Measurements from ENCODE around the gene SLC25A6.
"Not testable (repeated sequence)": the region's sequence is repeated elsewhere in the genome, so short reads cannot be mapped to it uniquely, and the experiment has no call there.

SLC25A6 gene

DNA sequence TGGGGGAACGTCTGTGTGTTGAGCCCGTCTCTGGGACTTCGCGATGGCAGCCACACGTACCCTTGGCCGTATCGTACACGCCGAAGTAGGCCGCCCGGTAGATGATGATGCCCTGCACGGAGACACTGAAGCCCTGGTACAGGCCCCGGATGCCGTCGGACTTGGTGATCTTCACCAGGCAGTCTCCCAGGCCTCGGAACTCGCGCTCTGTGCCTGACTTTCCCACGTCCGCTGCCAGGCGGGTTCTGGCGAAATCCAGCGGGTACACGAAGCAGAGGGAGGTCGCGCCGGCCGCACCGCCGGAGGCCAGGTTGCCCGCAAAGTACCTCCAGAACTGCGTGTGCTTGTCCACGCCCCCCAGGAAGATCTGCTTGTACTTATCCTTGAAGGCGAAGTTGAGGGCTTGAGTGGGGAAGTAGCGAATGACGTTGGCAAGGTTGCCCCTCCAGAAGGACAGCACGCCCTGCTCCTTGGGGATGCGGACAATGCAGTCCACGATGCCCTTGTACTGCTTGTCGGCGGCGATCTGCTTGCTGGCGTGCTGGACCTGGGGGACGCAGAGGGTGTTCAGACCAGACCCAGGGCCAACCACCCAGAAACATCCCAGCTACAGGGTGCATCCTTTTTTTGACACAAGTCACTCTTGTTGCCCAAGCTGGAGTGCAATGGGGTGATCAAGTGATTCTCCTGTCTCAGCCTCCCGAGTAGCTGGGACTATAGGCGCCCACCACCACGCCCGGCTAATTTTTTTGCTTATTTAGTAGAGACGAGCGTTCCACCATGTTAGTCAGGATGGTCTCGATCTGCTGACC lies 2.5 kb downstream of the SLC25A6 start:
- no peak for DNase-seq

DNA sequence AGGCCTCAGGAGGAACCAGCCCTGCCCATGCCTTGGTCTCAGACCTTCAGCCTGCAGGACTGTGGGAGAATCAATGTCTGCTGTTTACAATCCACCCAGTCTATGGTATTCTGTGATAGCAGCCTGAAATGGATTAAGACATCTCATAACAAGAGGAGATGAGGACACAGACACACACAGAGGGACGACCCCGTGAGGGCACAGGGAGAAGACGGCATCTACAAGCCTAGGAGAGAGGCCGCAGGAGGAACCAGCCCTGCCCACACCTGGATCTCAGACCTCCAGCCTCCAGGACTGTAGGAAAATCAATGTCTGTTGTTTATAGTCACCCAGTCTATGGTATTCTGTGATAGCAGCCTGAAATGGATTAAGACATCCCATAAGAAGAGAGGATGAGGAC lies 3.3 kb downstream of the SLC25A6 start:
- no peak for DNase-seq

DNA sequence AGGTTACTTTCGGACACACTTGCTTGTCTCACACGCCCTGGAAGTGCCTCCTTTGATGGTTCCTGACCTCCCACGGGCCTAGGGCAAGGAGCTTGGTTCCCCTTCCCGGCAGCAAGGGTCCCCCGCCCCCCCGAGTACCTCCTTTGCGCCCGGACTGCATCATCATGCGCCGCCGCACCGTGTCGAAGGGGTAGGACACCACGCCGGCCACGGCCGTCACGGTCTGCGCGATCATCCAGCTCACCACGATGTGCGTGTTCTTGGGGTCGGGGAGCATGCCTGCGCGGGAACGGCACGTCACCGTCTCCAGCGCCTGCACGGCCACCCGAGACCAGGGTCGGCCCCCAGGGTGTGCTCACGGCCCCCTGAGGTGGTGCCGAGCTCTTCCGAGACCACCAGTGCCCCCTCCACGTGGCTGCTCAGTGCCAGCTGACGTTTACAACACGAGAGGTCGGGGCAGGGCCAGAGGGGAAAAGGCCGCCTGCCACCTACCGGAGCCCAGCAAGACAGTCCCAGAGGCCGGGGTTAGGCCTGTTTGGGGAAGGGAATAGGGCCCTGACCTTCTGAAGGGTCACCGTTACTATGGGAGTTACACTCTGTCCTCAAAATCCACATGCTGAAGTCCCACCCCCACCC lies 4.7 kb downstream of the SLC25A6 start:
- DNase-seq: no peak

DNA sequence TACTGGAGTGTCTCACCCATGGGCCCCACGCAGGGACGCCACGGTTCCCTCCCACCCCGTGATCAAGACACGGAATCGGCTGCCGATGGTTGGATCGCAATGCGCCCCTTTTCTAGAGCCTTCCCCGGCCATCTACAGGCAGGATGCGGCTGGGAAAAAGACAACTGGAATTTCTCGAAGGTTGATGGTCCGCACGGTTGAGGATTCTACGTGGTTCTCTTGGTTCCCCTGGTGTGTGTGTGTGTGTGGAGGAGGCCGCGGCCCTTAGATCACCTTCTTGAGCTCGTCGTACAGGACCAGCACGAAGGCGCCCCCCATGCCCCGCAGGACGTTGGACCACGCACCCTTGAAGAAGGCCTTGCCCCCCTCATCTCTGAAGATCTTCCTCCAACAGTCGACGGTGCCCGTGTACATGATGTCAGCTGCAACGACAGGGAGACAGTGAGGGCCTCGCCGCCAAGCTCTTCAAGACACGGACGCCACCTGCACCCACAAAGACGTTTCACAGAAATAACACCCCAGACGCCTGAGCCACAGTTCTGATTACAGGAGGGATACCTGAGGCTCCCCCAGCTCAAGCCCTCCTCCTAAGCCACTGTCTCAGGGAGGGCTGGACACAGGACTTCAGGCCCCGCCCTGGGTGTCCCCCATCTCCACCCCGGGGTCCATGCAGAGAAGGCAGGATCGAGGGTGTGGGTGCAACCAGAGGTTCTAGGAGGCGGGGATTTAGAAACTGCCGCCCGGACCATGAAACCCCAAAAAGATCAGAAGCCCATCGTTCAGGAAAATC lies 5.4 kb downstream of the SLC25A6 start:
- DNase-seq: no peak

DNA sequence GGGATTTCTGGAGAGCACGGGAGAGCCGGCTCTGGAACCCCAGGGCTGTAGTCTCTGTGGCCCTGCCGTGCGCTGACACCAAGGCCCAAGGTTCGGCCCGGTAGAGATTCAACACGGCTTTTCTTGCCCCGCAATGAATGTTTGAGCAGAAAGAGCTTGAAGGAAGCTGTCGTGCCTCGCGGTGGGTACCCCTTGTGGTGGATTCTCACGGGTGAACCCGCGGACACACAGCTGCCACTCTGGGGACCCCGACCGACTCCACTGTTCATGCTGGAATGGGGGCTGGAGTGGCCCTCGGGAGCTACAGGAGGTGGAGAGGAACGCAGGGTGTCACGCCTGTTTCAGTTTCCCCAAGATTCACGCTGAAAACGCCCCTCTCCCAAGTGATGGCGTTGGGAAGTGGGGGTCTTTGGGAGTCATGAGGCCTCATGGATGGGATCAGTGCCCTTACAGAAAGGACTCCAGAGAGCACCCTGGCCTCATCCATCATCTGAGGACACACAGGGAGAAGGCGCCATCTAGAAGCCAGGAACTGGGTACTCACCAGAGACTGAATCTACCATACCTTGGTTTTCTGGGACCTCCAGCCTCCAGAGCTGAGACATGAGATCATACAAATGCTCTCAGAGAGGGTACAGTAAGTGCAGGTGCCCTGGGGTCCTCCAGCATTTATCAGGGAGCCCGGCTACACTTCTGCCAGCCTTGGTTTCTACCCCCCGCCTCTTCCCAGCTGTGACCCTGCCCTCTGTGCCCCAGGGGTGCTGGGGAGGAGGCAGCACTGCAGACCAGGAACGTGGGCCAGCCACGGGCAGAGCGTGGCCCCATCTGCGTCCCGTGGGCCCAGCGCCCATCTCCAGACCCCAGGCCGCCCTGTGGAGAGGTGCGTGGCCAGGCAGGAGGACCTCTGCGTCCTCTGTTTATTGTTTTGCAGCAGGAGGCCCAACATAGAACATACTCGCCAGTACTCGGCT lies 6.4 kb downstream of the SLC25A6 start:
- DNase-seq: no peak

DNA sequence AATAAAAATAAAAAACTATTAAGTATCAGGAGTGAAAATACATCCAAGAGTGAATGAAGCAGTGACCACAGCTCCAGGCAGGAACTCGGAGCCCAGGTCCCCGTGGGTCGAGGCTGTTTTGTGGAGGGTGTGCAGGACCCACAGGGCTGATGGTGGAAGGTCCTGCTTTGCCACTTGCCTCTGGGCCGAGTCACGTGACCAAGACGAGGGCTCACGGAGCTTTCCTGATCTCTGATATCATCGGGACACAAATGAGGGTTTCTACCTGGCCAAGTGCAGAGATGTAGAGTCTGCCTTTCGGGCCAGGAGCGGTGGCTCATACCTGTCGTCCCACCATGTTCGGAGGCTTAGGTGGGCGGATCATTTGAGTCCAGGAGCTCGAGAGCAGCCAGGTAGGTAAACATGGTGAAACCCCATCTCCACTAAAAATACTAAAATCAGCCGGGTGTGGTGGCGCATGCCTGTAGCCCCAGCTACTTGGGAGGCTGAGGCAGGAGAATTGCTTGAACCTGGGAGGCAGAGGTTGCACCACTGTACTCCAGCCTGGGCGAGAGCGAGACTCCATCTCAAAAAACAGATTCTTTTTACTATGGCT lies 7.2 kb downstream of the SLC25A6 start:
- DNase-seq: no peak

DNA sequence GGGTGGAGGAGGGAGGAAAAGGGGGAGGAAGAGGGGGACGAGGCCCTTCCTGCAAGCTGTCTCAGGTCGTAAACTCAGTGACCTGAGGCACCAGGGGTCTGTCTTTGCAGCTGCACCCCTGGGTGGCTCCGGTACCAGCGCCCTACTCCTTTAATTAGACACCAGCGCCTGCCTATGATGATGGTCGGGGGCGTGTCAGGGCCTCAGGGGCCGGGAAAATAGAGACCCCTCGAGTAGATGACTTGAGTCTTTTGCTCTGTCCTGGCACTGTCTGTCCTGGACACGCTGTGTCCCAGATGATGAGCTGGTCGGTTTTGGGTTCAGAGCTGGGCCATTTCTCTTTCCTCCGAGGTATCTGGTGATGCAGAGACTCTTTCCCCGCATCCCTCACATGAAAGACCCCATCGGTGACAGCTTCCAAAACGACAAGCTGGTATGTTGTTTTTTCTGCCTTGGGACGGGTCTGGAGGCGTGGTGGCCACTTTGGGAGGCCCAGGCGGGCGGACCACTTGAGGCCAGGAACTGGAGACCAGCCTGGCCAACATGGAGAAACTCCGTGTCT lies 11.2 kb downstream of the SLC25A6 start:
- DNase-seq: no peak

DNA sequence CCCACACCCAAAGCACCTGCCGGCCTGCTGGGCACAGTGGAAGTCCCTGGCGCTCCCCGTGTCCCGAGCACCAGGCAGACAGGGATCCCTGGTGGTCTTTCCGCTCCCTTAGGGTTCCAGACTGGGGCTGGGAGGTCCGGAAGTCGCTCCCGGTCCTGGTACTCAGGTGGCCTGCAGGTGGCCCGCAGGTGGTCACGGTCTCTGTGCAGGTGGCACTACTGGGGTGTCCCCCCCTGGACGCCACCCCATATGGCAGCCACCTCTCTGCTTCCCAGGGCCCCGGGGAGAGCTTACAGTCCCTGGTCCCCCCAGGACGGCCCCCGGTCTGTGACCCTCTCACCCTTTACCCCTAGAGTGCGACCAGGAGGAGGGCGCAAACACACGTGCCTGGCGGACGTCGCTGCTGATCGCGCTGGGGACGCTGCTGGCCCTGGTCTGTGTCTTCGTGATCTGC lies 13.6 kb downstream of the SLC25A6 start:
- DNase-seq: no peak

DNA sequence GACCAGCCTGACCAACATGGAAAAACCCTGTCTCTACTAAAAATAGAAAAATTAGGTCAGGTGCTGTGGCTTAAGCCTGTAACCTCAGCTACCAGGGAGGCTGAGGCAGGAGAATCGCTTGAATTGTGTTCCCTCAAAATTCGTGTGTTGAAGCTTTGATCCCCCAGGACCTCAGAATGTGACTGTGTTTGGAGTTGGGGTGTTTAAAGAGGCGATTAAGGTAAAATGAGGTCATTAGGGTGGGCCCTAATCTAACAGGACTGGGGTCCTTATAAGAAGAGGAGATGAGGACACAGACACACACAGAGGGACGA lies 23.6 kb downstream of the SLC25A6 start:
- no peak for DNase-seq

DNA sequence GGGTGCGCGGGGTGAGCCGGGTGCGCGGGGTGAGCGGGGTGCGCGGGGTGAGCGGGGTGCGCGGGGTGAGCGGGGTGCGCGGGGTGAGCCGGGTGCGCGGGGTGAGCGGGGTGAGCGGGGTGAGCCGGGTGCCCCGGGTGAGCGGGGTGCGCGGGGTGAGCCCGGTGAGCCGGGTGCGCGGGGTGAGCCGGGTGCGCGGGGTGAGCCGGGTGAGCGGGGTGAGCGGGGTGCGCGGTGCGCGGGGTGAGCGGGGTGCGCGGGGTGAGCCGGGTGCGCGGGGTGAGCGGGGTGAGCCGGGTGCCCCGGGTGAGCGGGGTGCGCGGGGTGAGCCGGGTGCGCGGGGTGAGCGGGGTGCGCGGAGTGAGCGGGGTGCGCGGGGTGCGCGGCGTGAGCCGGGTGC lies 25.6 kb downstream of the SLC25A6 start:
- DNase-seq: not testable (repeated sequence)

DNA sequence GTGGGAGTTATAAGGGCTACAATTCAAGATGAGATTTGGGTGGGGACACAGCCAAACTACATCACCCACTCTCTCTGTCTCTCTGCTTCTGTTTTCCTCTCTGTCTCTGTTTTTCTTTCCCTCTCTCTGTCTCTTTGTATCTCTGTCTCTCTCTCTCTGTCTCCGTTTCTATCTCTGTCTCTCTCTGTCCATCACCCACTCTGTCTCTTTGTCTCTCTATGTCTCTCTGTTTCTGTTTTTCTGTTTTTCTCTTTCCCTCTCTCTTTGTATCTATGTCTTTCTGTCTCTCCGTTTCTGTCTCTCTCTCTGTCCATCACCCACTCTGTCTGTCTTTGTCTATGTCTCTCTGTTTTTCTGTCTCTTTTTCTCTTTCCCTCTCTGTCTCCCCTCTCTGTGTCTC lies 30.0 kb downstream of the SLC25A6 start:
- DNase-seq: no peak

DNA sequence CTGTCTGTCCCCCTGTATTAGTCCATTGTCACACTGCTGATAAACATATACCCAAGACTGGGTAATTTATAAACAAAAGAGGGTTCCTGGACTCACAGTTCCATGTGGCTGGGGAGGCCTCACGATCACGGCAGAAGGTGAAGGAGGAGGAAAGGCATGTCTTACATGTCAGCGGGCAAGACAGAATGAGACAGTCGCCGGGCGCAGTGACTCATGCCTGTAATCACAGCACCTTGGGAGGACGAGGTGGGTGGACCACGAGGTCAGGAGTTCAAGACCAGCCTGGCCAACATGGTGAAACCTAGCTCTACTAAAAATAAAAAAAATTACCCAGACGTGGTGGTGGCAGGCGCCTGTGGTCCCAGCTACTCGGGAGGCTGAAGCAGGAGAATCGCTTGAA lies 30.6 kb downstream of the SLC25A6 start:
- DNase-seq: no peak

DNA sequence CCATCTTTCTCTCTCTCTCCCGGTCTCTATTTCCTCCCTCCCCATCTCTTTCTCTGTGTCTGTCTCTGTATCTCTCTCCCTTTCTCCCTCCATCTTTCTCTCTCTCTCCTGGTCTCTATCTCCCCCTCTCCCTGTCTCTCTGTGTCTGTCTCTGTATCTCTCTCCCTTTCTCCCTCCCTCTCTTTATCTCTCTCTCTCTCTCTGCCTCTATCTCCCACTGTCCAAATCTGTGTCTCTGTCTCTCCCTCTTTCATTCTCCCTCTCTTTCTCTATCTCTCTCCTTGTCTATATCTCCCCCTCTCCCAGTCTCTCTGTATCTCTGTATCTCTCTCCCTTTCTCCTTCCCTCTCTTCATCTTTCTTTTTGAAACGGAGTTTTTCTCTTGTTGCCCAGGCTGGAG lies 31.7 kb downstream of the SLC25A6 start:
- no peak for DNase-seq

DNA sequence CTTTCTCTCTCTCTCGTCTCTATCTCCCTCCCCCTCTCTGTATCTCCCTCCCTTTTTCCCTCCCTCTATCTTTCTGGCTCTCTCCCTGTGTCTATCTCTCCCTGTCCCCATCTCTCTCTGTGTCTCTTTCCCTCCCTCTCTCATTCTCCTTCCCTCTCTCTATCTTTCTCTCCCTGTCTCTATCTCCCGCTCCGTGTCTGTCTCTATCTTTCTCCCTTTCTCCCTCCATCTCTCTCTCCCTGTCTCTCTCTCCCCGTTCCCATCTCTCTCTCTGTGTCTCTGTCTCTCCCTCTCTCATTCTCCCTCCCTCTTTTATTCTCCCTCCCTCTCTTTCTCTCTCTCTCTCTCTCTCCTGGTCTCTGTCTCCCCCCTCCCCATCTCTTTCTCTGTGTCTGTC lies 32.4 kb downstream of the SLC25A6 start:
- DNase-seq: no peak

DNA sequence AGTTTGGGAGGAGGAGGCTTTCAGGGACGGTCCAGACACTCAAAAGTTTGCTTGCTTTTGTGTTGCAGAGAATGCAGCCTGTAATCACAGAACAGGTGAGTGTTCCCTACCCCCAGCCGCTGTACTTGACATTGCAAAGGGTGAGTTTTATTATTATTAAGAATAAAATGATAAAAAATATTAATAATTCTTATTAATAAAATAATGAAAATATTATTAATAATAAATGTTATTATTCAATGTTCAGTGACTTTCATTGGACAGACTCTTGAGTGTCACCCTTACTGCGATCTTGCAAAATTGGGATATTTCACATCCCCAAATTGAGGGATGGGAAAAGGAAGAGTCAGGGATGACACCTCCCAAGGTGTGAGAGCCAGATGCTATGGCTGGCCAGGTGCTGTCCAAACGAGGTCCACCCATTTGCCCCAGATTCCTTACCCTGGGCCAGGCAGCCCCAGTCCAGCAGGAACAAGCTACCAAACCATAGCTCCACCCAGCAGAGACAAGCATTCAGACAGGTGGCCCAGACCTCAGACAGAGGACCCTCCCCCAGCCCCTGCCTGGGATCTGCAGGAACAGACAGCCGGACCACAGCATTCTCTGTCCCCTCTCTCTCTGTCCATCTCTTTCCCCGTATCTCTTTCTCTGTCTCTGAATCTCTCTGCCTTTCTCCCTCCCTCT lies 33.0 kb downstream of the SLC25A6 start:
- no peak for DNase-seq

DNA sequence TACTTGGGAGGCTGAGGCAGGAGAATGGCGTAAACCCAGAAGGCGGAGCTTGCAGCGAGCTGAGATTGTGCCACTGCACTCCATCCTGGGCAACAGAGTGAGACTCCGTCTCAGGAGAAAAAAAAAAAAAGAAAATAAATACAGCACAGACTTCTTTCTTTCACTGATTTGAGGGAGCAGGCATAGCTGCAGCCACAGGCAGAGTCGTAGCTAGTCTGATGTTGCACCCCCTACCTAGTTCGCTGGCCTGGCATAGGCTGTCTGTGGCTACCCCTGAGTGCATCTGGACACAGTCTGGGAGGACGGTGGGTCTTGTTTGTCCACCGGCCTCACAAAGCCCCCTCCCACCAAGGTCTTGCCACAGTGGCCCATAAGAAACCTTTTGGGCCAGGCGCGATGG lies 33.9 kb downstream of the SLC25A6 start:
- DNase-seq: no peak

DNA sequence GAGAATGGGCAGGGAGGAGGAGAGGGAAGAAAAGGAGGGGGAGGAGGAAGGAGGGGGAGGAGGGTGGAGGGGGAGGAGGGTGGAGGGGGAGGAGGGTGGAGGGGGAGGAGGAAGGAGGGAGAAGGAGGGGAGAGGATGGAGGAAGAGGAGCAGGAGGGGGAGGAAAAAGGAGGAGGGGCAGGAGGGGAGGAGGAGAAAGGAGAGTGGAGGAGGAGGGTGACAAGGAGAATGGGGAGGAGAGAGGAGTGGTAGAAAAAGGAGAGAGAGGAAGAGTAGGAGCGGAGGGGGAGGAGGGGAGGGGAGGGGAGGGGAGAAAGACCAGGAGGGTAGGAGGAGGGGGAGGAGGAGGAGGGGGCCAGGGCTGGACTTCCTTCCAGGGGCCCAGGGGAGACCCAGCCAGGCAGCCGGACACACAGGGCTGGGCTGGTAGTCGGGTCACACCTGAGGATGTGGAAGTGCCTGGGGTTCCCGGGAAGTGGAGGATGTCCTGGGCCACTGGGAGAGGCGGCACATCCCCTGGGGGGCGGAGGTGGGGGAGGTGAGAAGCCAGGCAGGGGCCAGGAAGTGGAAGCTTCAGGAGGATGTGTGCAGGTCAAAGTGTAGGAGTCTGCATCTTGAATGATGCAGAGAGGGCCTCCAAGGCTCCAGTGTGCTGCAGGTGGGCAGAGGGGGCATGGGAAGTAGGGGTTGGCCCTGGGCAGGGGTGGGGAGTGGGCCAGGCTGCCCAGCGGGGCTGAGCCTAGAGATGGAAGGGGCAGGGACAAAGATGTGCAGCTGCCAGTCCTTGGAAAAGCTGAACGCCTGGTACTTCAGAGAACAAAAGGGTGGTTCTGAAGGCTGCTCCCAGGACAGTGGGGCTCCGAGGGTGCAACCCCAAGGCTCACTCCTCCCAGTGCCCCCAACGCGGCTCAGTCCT lies 36.5 kb downstream of the SLC25A6 start:
- no peak for DNase-seq

DNA sequence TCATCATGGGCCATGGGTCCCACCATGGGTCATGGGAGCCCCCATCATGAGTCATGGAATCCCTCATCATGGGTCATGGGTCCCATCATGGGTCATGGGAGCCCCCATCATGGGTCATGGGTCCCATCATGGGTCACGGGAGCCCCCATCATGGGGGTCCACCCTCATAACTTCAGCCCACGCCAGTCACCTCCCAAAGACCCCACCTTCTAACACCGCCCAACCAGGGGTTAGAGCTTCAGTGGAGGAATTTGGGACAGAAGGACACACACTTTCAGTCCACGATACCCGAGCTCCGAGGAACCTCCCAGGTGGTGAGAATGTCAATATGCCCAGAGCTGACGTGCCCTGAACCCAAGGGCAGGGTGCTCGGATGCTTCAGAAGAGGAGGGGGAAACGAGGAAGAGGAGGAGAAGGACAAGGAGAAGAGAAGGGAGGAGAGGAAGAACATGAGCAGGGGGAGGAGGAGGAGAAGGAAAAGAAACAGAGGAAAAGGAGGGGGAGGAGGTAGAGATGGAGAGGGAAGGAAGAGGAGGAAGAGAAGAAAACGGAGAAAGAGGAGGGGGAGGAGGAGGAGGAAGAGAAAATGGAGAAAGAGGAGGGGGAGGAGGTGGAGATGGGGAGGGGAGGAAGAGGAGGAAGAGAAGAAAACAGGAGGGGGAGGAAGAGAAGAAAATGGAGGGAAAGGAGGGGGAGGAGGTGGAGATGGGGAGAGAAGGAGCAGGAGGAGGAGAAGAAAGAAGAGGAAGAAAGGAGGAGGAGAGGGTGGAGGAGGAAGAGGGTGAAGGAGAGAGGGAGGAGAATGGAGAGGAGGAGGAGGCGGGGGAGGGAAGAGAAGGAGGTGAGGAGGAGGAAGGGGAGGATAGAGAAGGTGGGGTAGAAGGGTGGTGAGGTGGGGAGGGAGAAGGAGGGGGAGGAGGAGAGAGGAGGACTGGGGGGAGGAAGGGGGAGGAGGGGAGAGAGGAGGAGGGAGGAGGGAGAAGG lies 37.6 kb downstream of the SLC25A6 start:
- DNase-seq: no peak
